Subcutaneous adipose tissue (tissue), 4 donors: Measurements from ENCODE around the gene ST3GAL3. TPM values are rescaled to one million over a fixed set of nuclear protein-coding genes. Genes with fewer than 3 reads are reported as not detected.

Experiments
- CTCF ChIP-seq: fragments of 450-650 bp; IDR thresholded peaks from one replicate; pipeline ENCODE4 v1.5.1; 2016; ENCODE audit warnings: low read depth, mild to moderate bottlenecking, control low read depth, antibody characterized with exemption, moderate library complexity
- total RNA-seq, 4 donors: library from RNA; depleted of rRNA; stranded (reverse); fragments of >200 nt; gene quantifications; one replicate each; pipeline ENCODE4 v1.1.0, GENCODE V29; 2016

Gene ST3GAL3
- total RNA-seq, 4 donors from 2014 or later, result 13.1 to 36.7 (median 19.0) TPM

DNA sequence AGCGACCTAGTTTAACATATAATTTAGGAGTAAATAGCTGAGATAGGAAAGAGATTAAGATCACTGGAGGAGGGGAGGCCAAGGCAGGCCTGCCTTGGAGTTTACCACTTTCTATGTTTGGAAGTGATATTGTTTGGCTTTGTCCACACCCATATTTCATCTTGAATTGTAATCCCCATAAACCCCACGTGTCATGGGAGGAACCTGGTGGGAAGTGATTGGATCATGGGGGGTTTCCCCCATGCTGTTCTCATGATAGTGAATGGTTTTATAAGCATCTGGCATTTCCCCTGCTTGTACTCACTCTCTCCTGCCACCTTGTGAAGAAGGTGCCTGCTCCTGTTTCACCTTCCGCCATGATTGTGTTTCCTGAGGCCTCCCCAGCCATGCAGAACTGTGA is 168.0 kb downstream of the ST3GAL3 start:
- no peak for TF ChIP-seq CTCF

DNA sequence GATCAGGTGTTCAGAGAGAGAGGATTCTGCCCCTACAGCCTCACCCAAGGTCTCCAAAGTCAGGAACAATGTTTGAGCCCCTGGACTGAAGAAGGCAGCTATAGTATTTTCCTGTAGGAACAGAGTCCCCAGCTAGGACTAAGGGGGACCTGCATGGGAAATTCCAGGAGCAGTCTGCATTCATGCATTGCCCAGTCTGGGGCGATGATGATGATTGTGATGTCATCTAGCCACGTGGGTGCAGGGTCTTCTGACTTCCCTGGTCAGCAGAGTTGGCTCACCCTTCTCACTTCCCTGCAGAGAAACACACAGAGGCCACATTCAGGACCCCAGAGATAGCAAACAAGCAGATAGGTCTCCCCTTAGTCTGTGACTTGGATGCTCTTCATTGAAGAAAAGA is 169.8 kb downstream of the ST3GAL3 start:
- no peak for TF ChIP-seq CTCF

DNA sequence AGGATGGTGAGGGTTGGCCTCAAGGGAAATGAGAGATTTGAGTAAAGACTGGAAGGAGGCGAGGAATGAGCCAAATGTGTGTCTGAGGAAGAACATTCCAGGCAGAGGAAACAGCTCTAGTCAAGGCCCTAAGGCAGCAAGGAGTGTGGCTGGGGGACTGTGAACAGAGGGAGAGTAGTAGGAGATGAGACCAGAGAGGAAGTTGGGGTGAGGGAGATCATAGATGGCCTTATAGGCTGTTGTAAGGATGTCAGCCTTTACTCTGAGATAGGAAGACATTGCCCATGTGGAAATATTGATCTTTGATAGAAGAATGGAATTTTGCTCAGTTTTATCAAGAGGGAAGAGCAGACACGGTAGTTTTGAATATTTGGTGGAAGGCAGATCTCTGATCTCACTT is 171.1 kb downstream of the ST3GAL3 start:
- no peak for TF ChIP-seq CTCF

DNA sequence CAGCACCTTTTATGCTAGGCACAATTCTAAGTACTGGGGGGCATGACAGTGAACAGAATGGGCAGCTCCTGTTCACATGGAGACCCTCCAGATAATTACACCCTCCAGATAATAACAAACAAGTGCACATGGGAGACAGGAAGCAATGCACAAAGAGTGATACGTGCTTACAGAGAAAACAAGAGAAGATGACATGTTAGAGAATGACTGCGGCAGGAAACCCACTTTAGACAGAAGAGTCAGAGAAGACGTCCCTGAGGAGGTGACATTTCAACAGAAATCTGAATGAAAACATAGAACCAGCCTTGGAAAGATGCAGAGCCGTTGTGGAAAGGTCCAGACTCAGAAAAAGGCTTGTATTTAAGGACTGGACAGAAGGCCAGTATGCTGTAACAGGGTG is 171.5 kb downstream of the ST3GAL3 start:
- no peak for TF ChIP-seq CTCF

DNA sequence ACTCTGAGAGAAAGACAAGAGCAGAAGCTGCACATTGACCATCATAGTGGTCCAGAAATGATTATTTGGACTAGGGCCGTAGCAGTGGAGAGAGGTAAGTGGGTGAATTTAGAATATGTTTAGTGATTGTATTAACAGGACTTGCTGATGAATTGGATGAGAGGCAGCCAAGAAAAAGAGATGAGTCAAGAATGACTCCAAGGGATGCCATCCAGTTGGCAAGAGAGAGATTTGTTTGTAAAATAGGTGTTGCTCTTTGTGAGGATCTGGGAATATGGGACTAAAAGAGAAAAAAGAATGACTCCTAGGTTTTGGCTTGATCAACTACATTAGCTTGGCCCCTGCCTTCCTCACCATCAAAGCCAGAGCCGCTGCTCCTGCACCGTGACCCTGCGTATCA is 172.1 kb downstream of the ST3GAL3 start:
- no peak for TF ChIP-seq CTCF

- TF ChIP-seq CTCF, result no peak
Observed at GRCh38 chr1:43879996-43880395, 172.7 kb downstream of the ST3GAL3 start.

GRCh38 chr1:43880604-43881003 is 173.3 kb downstream of the ST3GAL3 start:
- TF ChIP-seq CTCF, result no peak
